Measurements from ENCODE around the gene NOS3. TPM values are rescaled to one million over a fixed set of nuclear protein-coding genes. Genes with fewer than 3 reads are reported as not detected.

The NOS3 gene
- 1.3 TPM for total RNA-seq

DNA sequence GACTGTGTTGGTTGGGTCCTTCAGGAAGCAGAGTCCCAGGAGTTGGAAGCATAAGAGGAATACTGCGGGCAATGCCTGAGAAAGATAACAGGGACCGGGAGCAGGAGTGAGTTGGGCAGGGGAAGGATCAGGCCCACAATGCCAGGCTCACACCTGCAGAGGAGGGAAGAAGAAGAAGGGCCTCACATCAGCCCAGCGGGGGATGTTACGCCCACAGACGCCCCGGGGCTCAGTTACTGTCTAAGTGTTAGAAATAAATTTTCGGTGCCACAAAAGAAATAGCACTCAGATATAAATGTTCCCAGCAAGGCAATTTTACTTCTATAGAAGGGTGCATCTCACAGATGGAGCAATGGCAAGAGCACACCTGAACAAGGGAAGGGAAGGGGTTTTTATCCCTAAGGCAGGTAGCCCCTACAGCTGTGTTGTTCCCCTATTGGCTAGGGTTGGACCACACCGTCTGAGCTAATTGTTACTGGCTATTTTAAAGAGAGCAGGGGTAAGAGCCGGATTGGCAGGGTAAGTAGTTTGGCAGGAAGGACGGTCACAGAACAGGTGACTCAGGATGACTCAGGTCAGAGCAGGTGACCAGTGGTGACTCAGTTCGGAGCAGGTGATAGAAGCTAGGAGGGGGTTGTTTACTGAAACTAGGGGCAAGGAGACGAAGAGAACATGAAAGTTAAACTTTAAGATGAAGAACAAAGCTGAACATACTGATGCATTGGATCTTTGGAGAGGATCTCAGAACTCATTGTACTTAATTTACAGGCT, at the start of gene NOS3:
TSS of gene NOS3 (plus strand) at position 602 of the 771 bp plus-strand sequence. CDS start 2,787 bp downstream, outside the sequence.

DNA sequence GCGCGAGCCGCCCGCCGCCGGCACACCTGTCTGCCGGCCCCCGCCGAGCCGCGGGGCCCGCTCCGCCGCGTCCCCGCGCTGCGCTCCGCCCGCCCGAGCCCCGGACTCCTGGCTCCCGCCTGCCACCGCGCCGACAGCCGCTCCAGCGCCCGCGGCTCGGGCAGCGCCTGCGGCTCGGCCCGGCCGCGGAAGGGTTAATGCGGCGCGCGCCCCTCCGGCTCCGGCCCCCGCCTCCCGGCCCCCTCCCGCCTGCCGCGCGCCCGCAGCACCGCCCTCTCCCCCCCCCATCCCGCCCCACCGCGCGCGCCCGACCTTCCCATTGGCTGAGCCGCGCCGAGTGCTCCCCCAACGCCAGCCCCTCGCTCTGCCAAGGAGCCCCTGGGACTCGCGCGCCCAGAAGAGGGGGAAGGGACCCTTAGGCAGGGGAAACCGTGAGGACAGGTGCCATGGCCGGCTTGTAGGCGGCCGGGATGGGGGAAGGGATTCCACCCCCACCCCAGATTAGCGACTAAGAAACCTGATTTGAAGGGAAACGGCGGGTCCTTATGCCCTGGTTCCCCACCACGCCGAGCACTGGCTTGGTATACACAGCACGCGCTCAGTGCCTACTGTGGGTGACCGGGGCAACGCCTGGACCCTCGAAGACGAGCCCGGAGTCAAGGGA, 12.6 kb upstream of the NOS3 start, which contains the start of gene KCNH2:
TSS of gene KCNH2 (minus strand) at position 196 of the 664 bp plus-strand sequence. CDS start 408 bp downstream, outside the sequence.

DNA sequence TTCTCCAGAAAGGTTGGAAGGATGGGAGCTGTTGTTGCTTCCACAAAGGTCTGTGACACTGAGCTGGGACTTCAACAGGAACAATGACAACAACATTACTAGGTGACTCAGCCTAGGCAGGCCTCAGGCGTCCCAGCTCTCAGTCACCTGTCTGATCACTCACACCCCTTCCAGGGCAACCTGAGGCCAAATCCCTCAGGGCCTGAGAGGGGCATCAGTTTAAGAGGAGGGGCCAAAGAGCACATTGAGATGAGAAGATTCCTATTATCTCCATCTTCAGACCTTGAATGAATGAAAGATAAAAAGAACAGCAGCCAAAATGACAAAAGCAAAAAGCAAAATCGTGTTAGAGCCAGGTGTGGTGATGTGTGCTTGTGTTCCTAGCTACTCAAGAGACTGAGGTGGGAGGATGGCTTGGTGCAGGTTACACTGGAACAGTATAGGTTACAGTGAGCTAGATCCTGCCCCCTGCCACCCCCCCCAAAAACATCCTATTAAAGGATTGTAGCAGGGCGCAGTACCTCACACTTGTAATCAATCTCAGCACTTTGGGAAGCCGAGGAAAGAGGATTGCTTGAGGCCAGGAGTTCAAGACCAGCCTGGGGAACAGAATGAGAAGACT, 33.7 kb downstream of the NOS3 start, which contains the start of gene ATG9B:
TSS of gene ATG9B (minus strand) at position 60 of the 622 bp plus-strand sequence. CDS start 71 bp downstream, outside the sequence.

DNA sequence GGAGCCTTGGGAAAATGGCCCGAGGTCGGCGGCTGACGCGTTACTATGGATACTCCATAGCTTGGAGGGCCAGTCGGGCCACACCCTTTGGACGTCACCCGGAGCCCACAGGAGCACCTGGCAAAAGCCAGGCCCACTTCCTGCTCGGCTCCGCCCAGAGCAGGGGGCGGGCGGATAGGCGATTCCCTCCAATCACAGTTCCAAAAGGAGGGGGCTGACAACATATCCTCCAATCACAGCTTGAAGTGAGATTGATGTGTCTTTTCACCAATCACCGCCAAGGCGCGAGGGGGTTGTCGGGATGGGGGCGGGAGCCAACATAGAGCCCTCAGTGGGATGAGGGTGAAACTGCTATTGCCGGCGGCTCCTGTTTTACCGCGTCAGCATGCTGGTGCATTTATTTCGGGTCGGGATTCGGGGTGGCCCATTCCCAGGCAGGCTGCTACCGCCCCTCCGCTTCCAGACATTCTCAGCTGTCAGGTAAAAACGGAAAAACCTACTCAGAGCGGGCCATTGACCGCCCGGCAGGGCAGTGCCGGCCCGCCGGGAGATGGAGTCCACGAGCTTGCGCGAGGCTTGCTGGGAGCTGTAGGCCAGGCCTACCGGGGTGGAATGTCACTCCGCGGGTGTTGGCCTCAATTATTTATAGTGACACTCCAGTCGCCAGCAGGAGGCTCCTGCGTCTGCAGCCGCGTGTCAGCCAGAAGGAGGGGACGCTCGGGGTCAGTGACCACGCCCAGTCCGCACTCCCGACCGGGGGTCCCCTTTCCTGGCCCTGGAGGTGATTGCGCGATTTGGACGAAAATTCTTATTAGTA, 37.5 kb downstream of the NOS3 start, which contains the start of gene ABCB8:
TSS of gene ABCB8 (plus strand) at position 320 of the 817 bp plus-strand sequence. CDS start at position 386, 66 bp downstream.

DNA sequence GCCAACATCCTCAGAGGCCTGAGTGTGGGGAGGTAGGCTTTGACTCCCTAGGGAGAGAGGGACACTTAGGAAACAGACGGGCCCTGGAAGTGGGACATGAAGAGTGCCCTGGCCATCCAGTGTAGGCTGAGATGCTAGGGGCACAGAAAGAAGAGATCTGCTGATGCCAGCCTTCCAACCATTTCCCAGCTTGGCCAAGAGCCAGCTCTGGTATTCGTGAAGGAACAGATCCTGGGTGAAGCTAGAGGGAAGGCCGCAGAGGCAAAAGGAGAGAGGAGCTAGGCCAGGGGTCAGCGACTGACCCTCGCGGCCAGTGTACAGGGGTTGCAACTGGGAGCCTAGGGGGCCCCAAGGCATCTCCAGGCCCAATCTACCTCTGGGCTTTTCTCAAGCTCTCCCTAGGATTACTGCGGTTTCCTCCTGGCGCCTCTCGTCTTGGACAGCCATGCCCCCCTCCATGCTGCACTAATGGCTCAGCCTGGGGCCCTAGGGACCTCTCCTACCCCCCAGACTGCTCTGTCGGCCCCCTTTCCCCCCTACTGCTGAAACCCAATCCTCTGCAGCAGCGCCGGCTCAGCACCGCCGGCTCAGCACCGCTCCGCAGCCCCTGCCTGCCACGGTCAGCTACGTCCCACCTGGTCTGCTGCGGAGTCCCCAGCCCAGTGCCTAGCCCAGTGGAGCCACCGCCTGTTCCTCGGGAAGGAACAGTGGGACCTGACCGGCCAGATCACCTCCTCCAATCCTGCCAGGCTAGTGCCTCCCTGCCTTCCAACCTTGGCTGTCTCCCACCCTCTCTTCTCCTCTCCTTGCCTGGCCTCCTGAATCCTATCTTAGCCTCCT, 57.4 kb downstream of the NOS3 start, which contains the start of gene ASIC3:
TSS of gene ASIC3 (plus strand) at position 556 of the 840 bp plus-strand sequence. CDS start 355 bp downstream, outside the sequence.

DNA sequence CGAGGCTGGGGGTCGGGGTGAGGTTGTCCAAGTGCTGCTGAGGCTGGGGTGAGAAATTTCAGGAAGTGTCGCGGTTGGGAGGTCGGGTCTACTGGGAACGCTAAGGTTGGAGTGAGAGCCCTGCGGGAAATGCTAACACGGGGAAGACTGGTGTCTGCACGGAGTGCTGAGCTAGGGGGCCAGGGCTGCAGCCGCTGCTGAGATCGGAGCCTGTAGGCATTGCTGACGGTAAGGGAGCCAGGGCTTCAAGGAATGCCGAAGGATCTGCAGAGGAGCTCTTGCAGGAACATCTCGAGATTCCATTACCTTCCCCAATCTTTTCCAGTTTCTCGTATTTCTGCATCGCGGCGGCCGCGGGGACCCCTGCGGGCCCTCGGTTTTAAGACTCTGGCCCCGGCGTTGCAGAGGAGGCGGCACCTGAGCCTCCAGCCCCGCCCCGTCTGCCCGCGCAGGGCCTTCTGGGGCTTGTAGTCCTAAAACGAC, 66.7 kb downstream of the NOS3 start, which contains the start of gene CDK5:
TSS of gene CDK5 (minus strand) at position 392 of the 483 bp plus-strand sequence. CDS start at position 343, 49 bp downstream.

DNA sequence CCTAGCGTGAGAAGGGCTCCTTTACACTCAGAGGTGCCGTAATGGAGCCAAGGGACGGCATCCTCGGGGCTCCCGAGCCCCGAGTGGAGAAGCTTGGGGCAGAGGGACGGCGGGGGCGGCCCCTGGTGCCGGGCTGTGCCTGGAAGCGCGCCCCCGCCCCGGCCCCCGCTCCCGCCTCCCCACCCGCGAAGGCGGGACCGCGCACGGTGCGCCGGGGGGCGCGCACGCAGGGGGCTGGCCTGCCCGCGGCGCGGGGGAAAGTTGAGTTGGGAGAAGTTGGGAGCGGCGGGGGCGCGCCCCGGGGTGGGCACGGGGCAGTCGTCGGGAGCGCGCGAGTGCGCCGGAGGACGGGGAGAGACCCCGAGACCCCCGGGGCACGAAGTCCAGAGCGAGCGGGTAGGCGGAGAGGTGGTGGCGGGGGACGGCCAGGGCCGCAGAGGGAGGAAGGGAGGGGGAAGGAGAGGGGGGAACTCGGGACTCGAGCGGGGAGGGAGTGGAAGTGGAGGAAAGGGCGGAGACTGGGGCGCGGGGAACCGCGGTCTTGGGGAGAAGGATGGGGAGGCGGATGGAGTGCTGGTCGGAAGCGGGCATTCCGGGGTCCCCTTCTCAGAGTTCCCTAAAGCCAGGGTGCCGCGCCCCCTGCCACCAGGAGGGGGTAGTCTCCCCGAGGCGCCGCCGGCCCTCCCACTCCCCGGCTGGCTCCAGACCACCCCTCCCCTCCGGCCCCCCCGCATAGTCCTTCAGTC, 68.7 kb downstream of the NOS3 start, which contains the start of gene SLC4A2:
TSS of gene SLC4A2 (plus strand) at position 223 of the 746 bp plus-strand sequence. CDS start 2,399 bp downstream, outside the sequence.

Other genes with a start within 250 kb of the NOS3 start
- gene TMEM176B, start 190.7 kb upstream of the NOS3 start, total RNA-seq, result not detected
- not detected for gene TMEM176A, start 190.2 kb upstream of the NOS3 start, total RNA-seq
- gene AOC1, start 138.5 kb upstream of the NOS3 start, total RNA-seq, result not detected
- 17.2 TPM for gene KCNH2, start 12.7 kb upstream of the NOS3 start, total RNA-seq
- gene ATG9B, start 33.5 kb downstream of the NOS3 start, total RNA-seq, result 2.8 TPM
- 67.6 TPM for gene ABCB8, start 37.4 kb downstream of the NOS3 start, total RNA-seq
- gene ASIC3, start 57.5 kb downstream of the NOS3 start, total RNA-seq, result 2.5 TPM
- 36.6 TPM for gene CDK5, start 66.9 kb downstream of the NOS3 start, total RNA-seq
- gene SLC4A2, start 68.6 kb downstream of the NOS3 start, total RNA-seq, result 10.6 TPM
- gene FASTK, start 89.8 kb downstream of the NOS3 start, total RNA-seq, result 53.5 TPM
- 8.5 TPM for gene TMUB1, start 92.5 kb downstream of the NOS3 start, total RNA-seq
- gene AGAP3, start 95.5 kb downstream of the NOS3 start, total RNA-seq, result 106 TPM
- gene GBX1, start 176.7 kb downstream of the NOS3 start, total RNA-seq, result not detected
- not detected for gene ASB10, start 196.2 kb downstream of the NOS3 start, total RNA-seq
- not detected for gene H2BK1, start 219.5 kb downstream of the NOS3 start, total RNA-seq
- gene ABCF2, start 236.2 kb downstream of the NOS3 start, total RNA-seq, result 27.9 TPM
- 24.4 TPM for gene CHPF2, start 241.5 kb downstream of the NOS3 start, total RNA-seq